Body of pancreas (tissue), 4 donors: Measurements from ENCODE around the gene RUNX3.

Source experiments
- POLR2A ChIP-seq, 3 donors: fragments of 450-650 bp; IDR thresholded peaks; one replicate each; pipeline ENCODE4 v1.6.1; 2016; ENCODE audit warnings: antibody characterized with exemption in 3 of 3, mild to moderate bottlenecking in 2 of 3
- TF ChIP-seq, protein P1 (sequence below), 7 experiments: fragments of 450-650 bp in 4 of 7; fragments of 200-600 bp in 3 of 7; sonication (generic) in 3 of 7; IDR thresholded peaks; one replicate each; pipeline ENCODE4 v1.5.1; 2016 to 2019; ENCODE audit warnings: antibody characterized with exemption in 7 of 7

DNA sequence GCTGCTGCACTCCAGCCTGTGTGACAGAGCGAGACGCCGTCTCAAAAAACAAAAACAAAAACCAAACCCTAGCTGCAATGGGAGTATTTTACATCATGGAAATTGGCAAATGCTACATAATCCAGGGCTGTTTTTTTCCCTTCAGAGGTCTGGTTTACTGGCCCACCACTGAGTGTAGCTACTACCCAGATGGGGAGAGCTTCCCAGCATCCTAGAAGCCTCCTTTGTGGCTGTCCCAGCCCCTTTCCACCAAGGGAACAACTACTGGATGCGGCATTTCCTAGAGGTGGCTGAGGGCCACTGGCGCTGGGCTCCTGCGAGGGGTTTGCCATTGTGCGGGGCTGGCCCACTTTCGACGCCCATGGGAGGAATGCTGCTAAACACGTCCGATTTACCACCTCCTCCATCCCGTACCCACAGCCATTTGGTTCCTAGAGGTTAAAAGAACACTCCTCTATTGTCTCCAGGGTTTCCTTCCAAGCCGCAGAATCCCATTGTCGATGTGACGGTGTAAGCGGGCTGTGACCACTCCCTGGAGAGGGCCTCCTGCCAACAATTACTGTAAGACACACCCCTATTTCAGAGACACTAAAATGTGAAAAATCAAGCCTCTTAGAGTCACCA lies 55.4 kb downstream of the RUNX3 start:
- TF ChIP-seq, protein P1, sequence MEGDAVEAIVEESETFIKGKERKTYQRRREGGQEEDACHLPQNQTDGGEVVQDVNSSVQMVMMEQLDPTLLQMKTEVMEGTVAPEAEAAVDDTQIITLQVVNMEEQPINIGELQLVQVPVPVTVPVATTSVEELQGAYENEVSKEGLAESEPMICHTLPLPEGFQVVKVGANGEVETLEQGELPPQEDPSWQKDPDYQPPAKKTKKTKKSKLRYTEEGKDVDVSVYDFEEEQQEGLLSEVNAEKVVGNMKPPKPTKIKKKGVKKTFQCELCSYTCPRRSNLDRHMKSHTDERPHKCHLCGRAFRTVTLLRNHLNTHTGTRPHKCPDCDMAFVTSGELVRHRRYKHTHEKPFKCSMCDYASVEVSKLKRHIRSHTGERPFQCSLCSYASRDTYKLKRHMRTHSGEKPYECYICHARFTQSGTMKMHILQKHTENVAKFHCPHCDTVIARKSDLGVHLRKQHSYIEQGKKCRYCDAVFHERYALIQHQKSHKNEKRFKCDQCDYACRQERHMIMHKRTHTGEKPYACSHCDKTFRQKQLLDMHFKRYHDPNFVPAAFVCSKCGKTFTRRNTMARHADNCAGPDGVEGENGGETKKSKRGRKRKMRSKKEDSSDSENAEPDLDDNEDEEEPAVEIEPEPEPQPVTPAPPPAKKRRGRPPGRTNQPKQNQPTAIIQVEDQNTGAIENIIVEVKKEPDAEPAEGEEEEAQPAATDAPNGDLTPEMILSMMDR (IDR thresholded peaks at IDR 0.05), result no peak
- TF ChIP-seq POLR2A (IDR thresholded peaks at IDR 0.05), result no peak
